Measurements from ENCODE around the gene HMGN4.

- no peak for TF ChIP-seq ZNF384 (IDR thresholded peaks at IDR 0.05)
- no peak for TF ChIP-seq L3MBTL2 (conservative IDR thresholded peaks at IDR 0.05)
- TF ChIP-seq SP1 (IDR thresholded peaks at IDR 0.05): no peak
- no peak for TF ChIP-seq FOXA1 (IDR thresholded peaks at IDR 0.05)
- TF ChIP-seq ELF4 (IDR thresholded peaks at IDR 0.05): no peak
Measured at GRCh38 chr6:26533532-26533931, 4.6 kb upstream of the HMGN4 start.
